ENCODE measurements around the gene RSU1. TPM values are rescaled to one million over a fixed set of nuclear protein-coding genes. Genes with fewer than 3 reads are reported as not detected.

The RSU1 gene
- total and polyA plus RNA-seq, 2 of the 13 experiments (the other 11 are each of a cell fraction or from before 2014, with no cell fraction given): 32.3 to 35.1 TPM

DNA sequence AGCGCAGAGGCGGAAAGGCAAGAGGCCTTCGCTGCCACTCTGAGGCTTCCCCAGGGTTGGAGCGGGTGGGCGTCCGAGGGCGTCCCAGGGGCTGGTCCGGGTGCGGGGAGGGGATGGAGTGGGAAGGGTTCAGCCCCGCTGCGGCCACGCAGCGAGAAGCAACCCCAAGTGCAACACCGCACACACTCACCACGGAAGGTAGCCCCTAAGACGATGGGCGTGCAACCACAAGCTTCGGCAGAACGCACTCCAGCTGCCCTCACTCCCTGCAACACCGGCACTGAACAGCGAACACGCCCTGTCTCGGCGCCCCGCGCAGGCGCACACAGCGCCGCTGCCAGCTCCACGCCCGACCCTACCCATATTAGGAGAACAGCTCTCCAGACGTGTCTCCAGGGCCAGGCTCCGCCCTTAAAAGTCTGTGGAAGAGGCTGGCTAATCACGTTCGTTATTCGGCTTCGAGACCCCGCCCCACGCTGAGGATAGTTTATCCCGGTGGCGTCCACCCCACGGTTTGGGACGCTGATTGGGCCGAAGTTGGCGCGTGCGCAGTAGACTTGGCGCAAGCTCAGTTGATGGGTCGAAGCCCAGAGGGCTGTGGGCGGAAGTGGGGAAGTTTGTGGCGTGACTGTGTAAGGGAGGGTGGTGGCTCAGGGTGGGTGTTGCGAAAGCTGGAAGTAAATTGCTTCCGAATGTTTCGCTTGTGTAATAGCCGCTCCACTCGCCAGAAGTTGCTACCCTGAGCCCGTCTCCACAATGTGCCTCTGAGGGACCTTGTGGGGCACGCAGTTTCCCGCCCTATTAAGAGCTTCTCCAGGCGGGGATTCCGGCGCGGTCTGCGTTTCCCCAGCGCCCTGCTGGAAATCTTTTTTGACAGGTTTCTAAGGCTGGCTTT lies at the start of gene RSU1 (continued):
- TF ChIP-seq ARID5B (CRISPR knock-in tag; IDR thresholded peaks at IDR 0.05): peak; percentile 64

- no peaks in the 10 kb centered on the region for H4K20me1 ChIP-seq (ENCODE audit: insufficient read depth, low read length)
- no peak for ATAC-seq
- DNase-seq (ENCODE audit: low spot score): no peak
- WGBS (ENCODE audit: low lambda C conversion rate): 63% methylated on average over 7 of the region's 7 CpGs
- no peaks in the 10 kb centered on the region for H3K36me3 ChIP-seq (replicated peaks in 1 of 2; ENCODE audit: control insufficient read depth in 1 of 2, insufficient read depth in 2 of 2, low read length in 2 of 2)
- no peak overlapping the region for H3K4me3 ChIP-seq (replicated peaks in 1 of 3; ENCODE audit: insufficient read depth in 1 of 3, low read depth in 2 of 3, low read length in 3 of 3)
- intact Hi-C loops (cut with micrococcal nuclease; ENCODE audit: unreplicated experiment): no loop called here
- H3K4me2 ChIP-seq (ENCODE audit: low read depth, low read length): no peak overlapping the region
- no peaks in the 10 kb centered on the region for H3K9me3 ChIP-seq (ENCODE audit: low read length)
- no peak for FAIRE-seq
- CTCF ChIA-PET (ENCODE audit: low intra/inter-chr PET ratio, low total read pairs): no interaction called here
- no TSS peak for BruUV-seq (replicated peaks)
- H3K4me1 ChIP-seq (ENCODE audit: insufficient read depth, low read length): no peaks in the 10 kb centered on the region
- H3K27ac ChIP-seq (ENCODE audit: extremely low read length, insufficient read depth, low read length): no peak overlapping the region
- no peak overlapping the region for H2AFZ ChIP-seq (ENCODE audit: low read length)
- in situ Hi-C loops (cut with HindIII; ENCODE audit: extremely low pct_ligation_motif_present, low pct_unique_long_range_greater_than_20kb): no loop called here
- POLR2A ChIA-PET: no interaction called here
- H3K9ac ChIP-seq (ENCODE audit: insufficient read depth, low read depth, low read length): no peak overlapping the region
- no peaks in the 10 kb centered on the region for H3K27me3 ChIP-seq (ENCODE audit: control insufficient read depth in 1 of 2, insufficient read depth in 2 of 2, low read length in 2 of 2)
- no peaks in the 10 kb centered on the region for H3K79me2 ChIP-seq (ENCODE audit: insufficient read depth, low read length)
- TF ChIP-seq KLF16 (CRISPR knock-in tag; IDR thresholded peaks at IDR 0.05): no peak
- TF ChIP-seq MAFK (conservative IDR thresholded peaks at IDR 0.05 in 1 of 2, IDR thresholded peaks at IDR 0.05 in 1 of 2; ENCODE audit: low read length in 2 of 2): no peak
- no peak for TF ChIP-seq PRDM4 (CRISPR knock-in tag; IDR thresholded peaks at IDR 0.05; ENCODE audit: borderline replicate concordance)
- no peak for TF ChIP-seq ZNF776 (CRISPR knock-in tag; IDR thresholded peaks at IDR 0.05)
- TF ChIP-seq CREB1 (IDR thresholded peaks at IDR 0.05): no peak
- TF ChIP-seq CREB1 (CRISPR knock-in tag; IDR thresholded peaks at IDR 0.05): no peak
- TF ChIP-seq ZNF3 (CRISPR knock-in tag; IDR thresholded peaks at IDR 0.05): no peak
- no peak for TF ChIP-seq HOXA7 (CRISPR knock-in tag; IDR thresholded peaks at IDR 0.05)
- TF ChIP-seq SOX13 (IDR thresholded peaks at IDR 0.05): no peak
- TF ChIP-seq SOX13 (CRISPR knock-in tag; conservative IDR thresholded peaks at IDR 0.05 in 1 of 2, IDR thresholded peaks at IDR 0.05 in 1 of 2): no peak
- TF ChIP-seq EEA1 (CRISPR knock-in tag; IDR thresholded peaks at IDR 0.05; ENCODE audit: borderline replicate concordance): no peak
- TF ChIP-seq NONO (IDR thresholded peaks at IDR 0.05): no peak
- no peak for TF ChIP-seq NONO (CRISPR knock-in tag; conservative IDR thresholded peaks at IDR 0.05)
Observed at GRCh38 chr10:16866541-16867275, 49.5 kb upstream of the RSU1 start.

All from HepG2 (cell line).